ENCODE data around the gene JAML. TPM values are rescaled to one million over a fixed set of nuclear protein-coding genes. Genes with fewer than 3 reads are reported as not detected.

Gene JAML
- total and polyA plus RNA-seq, 2 of the 8 experiments (the other 6 are each of a cell fraction or from before 2014, with no cell fraction given) = 0.12 to 0.58 TPM

DNA sequence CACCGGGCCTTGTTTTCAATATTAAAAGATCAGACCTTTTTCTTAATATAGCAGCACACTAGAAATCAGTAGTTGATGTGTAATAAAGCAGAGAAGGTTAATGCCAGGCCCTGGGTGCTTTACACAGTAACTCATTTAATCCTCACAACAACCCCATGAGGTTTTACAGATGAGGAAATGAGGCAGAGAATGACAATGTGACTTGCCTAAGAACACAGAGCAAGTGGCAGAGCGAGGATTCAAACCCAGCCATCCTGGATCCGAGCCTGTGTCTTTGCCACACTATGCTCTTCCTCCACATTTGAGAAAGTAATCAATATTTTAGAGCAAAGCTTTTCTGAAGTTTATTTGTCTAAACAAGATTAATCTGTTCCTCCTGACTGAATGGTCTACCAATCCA lies 7.2 kb downstream of the JAML start:
- no peak overlapping the region for H2AFZ ChIP-seq (ENCODE audit: low read length)
- H3K4me3 ChIP-seq (ENCODE audit: extremely low read depth in 1 of 4, insufficient read depth in 2 of 4, low read depth in 3 of 4, low read length in 4 of 4) = no peak overlapping the region
- no peak overlapping the region for H2BK20ac ChIP-seq (ENCODE audit: low read length)
- FAIRE-seq (no peak), DNase-seq (ENCODE audit: low read depth in 1 of 2, low spot score in 2 of 2) (no peak)
- no peak overlapping the region for H3K27ac ChIP-seq (ENCODE audit: low read depth, low read length)
- H3K79me2 ChIP-seq (ENCODE audit: control insufficient read depth in 1 of 2, insufficient read depth in 2 of 2, low read length in 2 of 2) = no peaks in the 10 kb centered on the region
- TF ChIP-seq NANOG (IDR thresholded peaks at IDR 0.05; ENCODE audit: insufficient read depth, low read depth, low read length, poor library complexity, severe bottlenecking) = no peak
- no peaks in the 10 kb centered on the region for H3K9me3 ChIP-seq (ENCODE audit: insufficient read depth in 2 of 2, low read depth in 1 of 2, low read length in 1 of 2)
- no peak overlapping the region for H2BK120ac ChIP-seq (replicated peaks; ENCODE audit: low read depth, low read length)
- no peak overlapping the region for H3K56ac ChIP-seq (replicated peaks; ENCODE audit: insufficient read length, low read depth, low read length)
- H3K23me2 ChIP-seq (ENCODE audit: low read depth, low read length) = no peaks in the 10 kb centered on the region
- no peak overlapping the region for H4K8ac ChIP-seq (ENCODE audit: extremely low read depth, insufficient read depth, low read length)
- no peak overlapping the region for H3K14ac ChIP-seq (ENCODE audit: insufficient read length)
- no peak overlapping the region for H2BK5ac ChIP-seq (ENCODE audit: low read depth, low read length)
- no peak overlapping the region for H4K5ac ChIP-seq (ENCODE audit: insufficient read length, low read depth, low read length)
- no peak overlapping the region for H3K9ac ChIP-seq (replicated peaks in 1 of 4; ENCODE audit: extremely low read depth in 1 of 4, low read depth in 3 of 4, low read length in 3 of 4)
- H3K36me3 ChIP-seq (ENCODE audit: control insufficient read depth in 2 of 4, insufficient read depth in 4 of 4, low read length in 3 of 4) = no peaks in the 10 kb centered on the region
- no peak overlapping the region for H2BK12ac ChIP-seq (ENCODE audit: low read depth, low read length)
- H2BK15ac ChIP-seq (ENCODE audit: low read length) = no peak overlapping the region
- H2AK5ac ChIP-seq (ENCODE audit: low read depth, low read length) = no peak overlapping the region
- peaks cover 1 to 9% (median 3%) of the 10 kb centered on the region in 4 experiments; a peak in 6 of 7 replicates for H3K4me1 ChIP-seq (replicated peaks in 1 of 4; ENCODE audit: control insufficient read depth in 3 of 4, insufficient read depth in 4 of 4, low read length in 3 of 4)
- H3K27me3 ChIP-seq (replicated peaks in 1 of 4; ENCODE audit: control insufficient read depth in 3 of 4, extremely low read depth in 1 of 4, insufficient read depth in 3 of 4, low read length in 3 of 4) = no peaks in the 10 kb centered on the region
- no peak overlapping the region for H3K4me2 ChIP-seq (ENCODE audit: insufficient read depth in 1 of 2, low read depth in 2 of 2, low read length in 2 of 2)
- H4K20me1 ChIP-seq (replicated peaks in 1 of 2; ENCODE audit: control insufficient read depth in 1 of 2, insufficient read depth in 2 of 2, low read length in 2 of 2) = no peaks in the 10 kb centered on the region
- H3K79me1 ChIP-seq (ENCODE audit: low read depth, low read length) = no peaks in the 10 kb centered on the region
- no peak overlapping the region for H3K18ac ChIP-seq (ENCODE audit: extremely low read depth, low read length)
- H3K4ac ChIP-seq (replicated peaks; ENCODE audit: insufficient read length, low read depth, low read length) = no peak overlapping the region
- ChIA-PET POLR2A (ENCODE audit: partially characterized antibody) (no interaction called here), CTCF (ENCODE audit: partially characterized antibody) (interaction anchor here (0.7 to 1.8 kb wide), 2 partner anchors 19 to 225 kb away, joined by 3 to 6 read pairs; no protein-coding TSS in a partner anchor)
- WGBS, 2 experiments (ENCODE audit: extremely low coverage in 1 of 2, insufficient coverage in 1 of 2, insufficient read length in 1 of 2, insufficient replicate concordance in 2 of 2, low coverage in 1 of 2, low lambda C conversion rate in 2 of 2, missing lambda C conversion rate in 1 of 2) = 88% methylated on average over 3 of the region's 3 CpGs; no CpG with 5 or more reads in 1 of the 2 experiments
- no peak overlapping the region for H4K91ac ChIP-seq (replicated peaks; ENCODE audit: insufficient read length, low read length)
- no peak overlapping the region for H3K23ac ChIP-seq (ENCODE audit: insufficient read length)

Measured in H1 (cell line).